GM23338 (cell line): ENCODE data around the gene ADCY7. TPM values are rescaled to one million over a fixed set of nuclear protein-coding genes. Genes with fewer than 3 reads are reported as not detected.

Source experiments
- ATAC-seq: fragments of 200-7000 bp; cut with Tn5 transposase; 3 replicates; pipeline ENCODE4 v1.9.1; 2020
- DNase-seq: peaks from one replicate; pipeline ENCODE4 v3.0.0-alpha.2; 2015; ENCODE audit warnings: low spot score
- H2AFZ ChIP-seq: fragments of 200-600 bp; sonication (generic); 2 replicates; pipeline ENCODE4 v1.8.0; 2016; ENCODE audit warnings: antibody characterized with exemption, mild to moderate bottlenecking, moderate library complexity
- H3F3A ChIP-seq: fragments of 200-600 bp; sonication (generic); replicated peaks from 2 replicates; pipeline ENCODE4 v1.8.0; 2017; ENCODE audit warnings: antibody characterized with exemption, mixed run types, low read depth
- H3K27ac ChIP-seq: fragments of 200-600 bp; sonication (generic); 2 replicates; pipeline ENCODE4 v1.6.1; 2016; ENCODE audit warnings: low read depth
- H3K27me3 ChIP-seq: fragments of 200-600 bp; sonication (generic); 2 replicates; pipeline ENCODE4 v1.8.0; 2016; ENCODE audit warnings: mild to moderate bottlenecking, mixed run types, moderate library complexity; ENCODE audit not compliant: insufficient read depth
- H3K36me3 ChIP-seq: fragments of 200-600 bp; sonication (generic); 2 replicates; pipeline ENCODE4 v1.8.0; 2016; ENCODE audit warnings: mild to moderate bottlenecking; ENCODE audit not compliant: insufficient read depth
- H3K4me1 ChIP-seq: fragments of 200-600 bp; sonication (generic); 2 replicates; pipeline ENCODE4 v1.8.0; 2016; ENCODE audit warnings: mild to moderate bottlenecking, moderate library complexity; ENCODE audit not compliant: insufficient read depth
- H3K4me2 ChIP-seq: fragments of 200-600 bp; sonication (generic); 2 replicates; pipeline ENCODE4 v1.7.1; 2017; ENCODE audit warnings: mixed run types
- H3K4me3 ChIP-seq: fragments of 200-600 bp; sonication (generic); 2 replicates; pipeline ENCODE4 v1.6.1; 2016; ENCODE audit warnings: mixed run types
- H3K79me2 ChIP-seq: fragments of 200-600 bp; sonication (generic); replicated peaks from 2 replicates; pipeline ENCODE4 v1.8.0; 2017; ENCODE audit warnings: mild to moderate bottlenecking; ENCODE audit not compliant: insufficient read depth
- H3K9me2 ChIP-seq: fragments of 200-600 bp; sonication (generic); 2 replicates; pipeline ENCODE4 v1.8.0; 2017; ENCODE audit not compliant: insufficient read depth
- H4K20me1 ChIP-seq: fragments of 200-600 bp; sonication (generic); replicated peaks from 2 replicates; pipeline ENCODE4 v1.8.0; 2017; ENCODE audit warnings: mild to moderate bottlenecking; ENCODE audit not compliant: insufficient read depth
- H3K27ac Mint-ChIP-seq: 2 replicates; pipeline ENCODE4 v1.8.0; 2020; ENCODE audit warnings: inconsistent platforms, mild to moderate bottlenecking, moderate library complexity, mixed read lengths
- H3K27me3 Mint-ChIP-seq: 3 replicates; pipeline ENCODE4 v1.8.0; 2022; ENCODE audit warnings: low read depth, mild to moderate bottlenecking, moderate library complexity, mixed read lengths, inconsistent platforms; ENCODE audit not compliant: insufficient read depth, poor library complexity
- H3K36me3 Mint-ChIP-seq: 3 replicates; pipeline ENCODE4 v1.8.0; 2021; ENCODE audit warnings: low read depth, mild to moderate bottlenecking, inconsistent platforms, moderate library complexity, mixed read lengths
- H3K4me1 Mint-ChIP-seq: 3 replicates; pipeline ENCODE4 v1.8.0; 2020; ENCODE audit warnings: mild to moderate bottlenecking, inconsistent platforms, mixed read lengths
- H3K4me3 Mint-ChIP-seq: 3 replicates; pipeline ENCODE4 v1.8.0; 2021; ENCODE audit warnings: moderate library complexity, mild to moderate bottlenecking, inconsistent platforms, mixed read lengths
- H3K9me3 Mint-ChIP-seq: 3 replicates; pipeline ENCODE4 v1.8.0; 2020; ENCODE audit warnings: moderate library complexity, mild to moderate bottlenecking, inconsistent platforms, mixed read lengths
- JUNB ChIP-seq: IDR thresholded peaks from one replicate; pipeline ENCODE4 v1.6.1; 2016; ENCODE audit warnings: antibody characterized with exemption; ENCODE audit not compliant: unreplicated experiment
- ZNF331 ChIP-seq: fragments of 250-450 bp; sonication (Bioruptor Pico); IDR thresholded peaks from 2 replicates; pipeline ENCODE4 v1.5.0; 2020; ENCODE audit warnings: low read depth, mild to moderate bottlenecking, moderate library complexity
- polyA plus RNA-seq: library from polyadenylated mRNA; unstranded; fragments of >200 nt; fragmentation: Nextera tagmentation; extraction: Ambion mirVana; gene quantifications from 2 replicates; pipeline ENCODE4 v1.2.1, GENCODE V29; 2016
- total RNA-seq: library from RNA; depleted of rRNA; stranded (reverse); fragments of >200 nt; shearing (Covaris generic); gene quantifications from 2 replicates; pipeline ENCODE4 v1.2.3, GENCODE V29; 2014
- TF ChIP-seq, protein P1 (sequence below), 2 experiments: fragments of 200-600 bp in 1 of 2; sonication (generic) in 1 of 2; conservative IDR thresholded peaks; 2 replicates each; pipeline versions ENCODE4 v1.5.1 to v1.6.1; 2016 to 2017; ENCODE audit warnings: antibody characterized with exemption in 2 of 2, low read depth in 2 of 2, mild to moderate bottlenecking in 2 of 2, moderate library complexity in 1 of 2
- TF ChIP-seq, protein P2 (sequence below): fragments of 250-450 bp; sonication (Bioruptor Pico); IDR thresholded peaks from 2 replicates; pipeline ENCODE4 v1.5.0; 2020; ENCODE audit warnings: mild to moderate bottlenecking, moderate library complexity
- TF ChIP-seq, protein P3 (sequence below): IDR thresholded peaks from 2 replicates; pipeline ENCODE4 v1.6.1; 2016; ENCODE audit warnings: antibody characterized with exemption

Gene ADCY7
- total and polyA plus RNA-seq, 2 experiments from 2014 or later, result 2.4 to 10.5 TPM

DNA sequence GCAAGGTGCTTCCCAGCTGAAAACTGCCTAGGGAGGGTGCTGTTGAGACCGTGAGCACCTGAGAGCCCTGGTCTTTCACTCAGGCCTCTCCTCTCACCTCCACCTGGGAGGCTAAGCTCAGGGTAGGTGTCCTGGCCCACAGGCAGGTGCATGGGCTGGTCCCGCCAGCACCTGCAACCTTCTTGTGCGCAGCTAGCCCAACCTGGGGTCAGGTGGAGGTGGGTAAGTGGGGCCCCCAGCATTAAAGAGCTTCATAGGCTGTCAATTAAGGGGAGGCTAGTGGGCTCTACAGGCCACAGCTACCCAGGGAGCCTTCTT, 8.7 kb downstream of the ADCY7 start:
- no peaks in the 10 kb centered on the region for H3K27me3 ChIP-seq
- no peaks in the 10 kb centered on the region for H3K36me3 ChIP-seq
- no peaks in the 10 kb centered on the region for H3K36me3 Mint-ChIP-seq
- TF ChIP-seq ZNF331 (CRISPR knock-in tag), result no peak
- TF ChIP-seq, protein P1, sequence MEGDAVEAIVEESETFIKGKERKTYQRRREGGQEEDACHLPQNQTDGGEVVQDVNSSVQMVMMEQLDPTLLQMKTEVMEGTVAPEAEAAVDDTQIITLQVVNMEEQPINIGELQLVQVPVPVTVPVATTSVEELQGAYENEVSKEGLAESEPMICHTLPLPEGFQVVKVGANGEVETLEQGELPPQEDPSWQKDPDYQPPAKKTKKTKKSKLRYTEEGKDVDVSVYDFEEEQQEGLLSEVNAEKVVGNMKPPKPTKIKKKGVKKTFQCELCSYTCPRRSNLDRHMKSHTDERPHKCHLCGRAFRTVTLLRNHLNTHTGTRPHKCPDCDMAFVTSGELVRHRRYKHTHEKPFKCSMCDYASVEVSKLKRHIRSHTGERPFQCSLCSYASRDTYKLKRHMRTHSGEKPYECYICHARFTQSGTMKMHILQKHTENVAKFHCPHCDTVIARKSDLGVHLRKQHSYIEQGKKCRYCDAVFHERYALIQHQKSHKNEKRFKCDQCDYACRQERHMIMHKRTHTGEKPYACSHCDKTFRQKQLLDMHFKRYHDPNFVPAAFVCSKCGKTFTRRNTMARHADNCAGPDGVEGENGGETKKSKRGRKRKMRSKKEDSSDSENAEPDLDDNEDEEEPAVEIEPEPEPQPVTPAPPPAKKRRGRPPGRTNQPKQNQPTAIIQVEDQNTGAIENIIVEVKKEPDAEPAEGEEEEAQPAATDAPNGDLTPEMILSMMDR (conservative IDR thresholded peaks at IDR 0.05; ENCODE audit: low read depth in 2 of 2), result 0 out of 4 replicates have a peak, but pooled peaks of 1 of the 2 experiments have one; percentile 18
- H3K27ac ChIP-seq, result no peak overlapping the region
- no peaks in the 10 kb centered on the region; the same call in 1 of the 2 replicates for H4K20me1 ChIP-seq
- no peak overlapping the region for H3K27ac Mint-ChIP-seq
- no peaks in the 10 kb centered on the region for H3K9me3 Mint-ChIP-seq
- peaks cover 7% of the 10 kb centered on the region for H3K27me3 Mint-ChIP-seq
- H3K79me2 ChIP-seq, result no peaks in the 10 kb centered on the region
- H2AFZ ChIP-seq, result no peak overlapping the region
- no peak overlapping the region for H3K4me2 ChIP-seq
- H3K4me3 ChIP-seq, result no peak overlapping the region
- no peaks in the 10 kb centered on the region for H3K9me2 ChIP-seq
- no peak for DNase-seq
- peaks cover 11% of the 10 kb centered on the region for H3K4me1 ChIP-seq
- H3K4me3 Mint-ChIP-seq, result no peak overlapping the region
- ATAC-seq, result peak; percentile 18; the same call in 1 of the 3 replicates
- no peaks in the 10 kb centered on the region for H3F3A ChIP-seq
- H3K4me1 Mint-ChIP-seq, result peaks cover 10% of the 10 kb centered on the region

DNA sequence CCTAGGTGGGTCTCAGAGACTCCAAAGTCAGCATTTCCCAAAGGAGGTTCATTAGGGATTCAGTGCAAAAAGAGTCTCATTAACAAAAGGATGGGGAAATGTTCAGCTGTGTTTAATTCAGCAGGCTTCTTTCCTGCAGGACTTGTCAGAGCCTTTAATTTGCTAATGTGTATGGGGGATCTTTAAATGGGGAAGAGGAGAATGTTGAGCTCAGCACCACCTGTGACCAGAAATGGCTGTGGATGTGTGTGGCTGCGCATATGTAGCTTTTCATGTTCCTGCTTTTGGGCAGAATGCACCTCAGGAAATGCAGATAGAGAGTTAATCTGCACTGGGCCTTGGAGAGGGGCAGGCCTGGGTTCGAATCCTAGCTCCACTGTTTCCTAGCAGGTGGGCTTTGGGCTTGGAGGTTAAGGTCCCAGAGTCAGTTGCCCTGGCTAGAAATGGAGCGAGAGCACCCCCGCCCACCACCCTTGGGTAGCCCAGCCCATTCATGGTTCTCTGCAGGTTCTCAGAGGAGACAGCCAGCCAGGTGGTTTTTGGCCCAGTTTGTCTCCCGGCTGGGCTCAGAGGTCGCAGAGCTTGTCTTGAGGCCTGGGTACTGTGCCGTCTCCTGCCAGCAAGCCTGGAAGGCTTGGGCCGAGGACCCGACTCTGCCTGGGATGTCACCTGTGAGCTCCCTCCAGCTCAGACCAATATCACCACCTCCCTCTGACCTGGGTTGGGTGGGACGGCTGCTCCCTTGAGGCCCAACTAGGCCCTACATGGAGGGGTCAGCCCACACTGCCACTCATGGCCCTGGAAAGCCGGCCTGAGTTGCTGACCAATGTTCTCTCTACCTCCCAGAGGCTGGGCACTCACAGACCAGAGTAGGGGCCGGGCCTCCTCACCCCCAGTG, 9.3 kb downstream of the ADCY7 start:
- H3K9me3 Mint-ChIP-seq, result no peaks in the 10 kb centered on the region
- H3K4me1 Mint-ChIP-seq, result peaks cover 14% of the 10 kb centered on the region
- peaks cover 7% of the 10 kb centered on the region for H3K27me3 Mint-ChIP-seq
- Histone ChIP-seq H3K27me3 (no peaks in the 10 kb centered on the region), H3K27ac (no peak overlapping the region), H3K4me2 (no peak overlapping the region), H3F3A (no peaks in the 10 kb centered on the region), H3K79me2 (no peaks in the 10 kb centered on the region), H4K20me1 (no peaks in the 10 kb centered on the region; the same call in 1 of the 2 replicates), H2AFZ (no peak overlapping the region), H3K4me3 (no peak overlapping the region), H3K4me1 (peaks cover 11% of the 10 kb centered on the region), H3K9me2 (no peaks in the 10 kb centered on the region), H3K36me3 (no peaks in the 10 kb centered on the region)
- no peak for ATAC-seq
- no peak for DNase-seq
- no peak overlapping the region for H3K27ac Mint-ChIP-seq
- no peaks in the 10 kb centered on the region for H3K36me3 Mint-ChIP-seq
- no peak overlapping the region for H3K4me3 Mint-ChIP-seq
- no peak for TF ChIP-seq JUNB
- TF ChIP-seq, protein P2, sequence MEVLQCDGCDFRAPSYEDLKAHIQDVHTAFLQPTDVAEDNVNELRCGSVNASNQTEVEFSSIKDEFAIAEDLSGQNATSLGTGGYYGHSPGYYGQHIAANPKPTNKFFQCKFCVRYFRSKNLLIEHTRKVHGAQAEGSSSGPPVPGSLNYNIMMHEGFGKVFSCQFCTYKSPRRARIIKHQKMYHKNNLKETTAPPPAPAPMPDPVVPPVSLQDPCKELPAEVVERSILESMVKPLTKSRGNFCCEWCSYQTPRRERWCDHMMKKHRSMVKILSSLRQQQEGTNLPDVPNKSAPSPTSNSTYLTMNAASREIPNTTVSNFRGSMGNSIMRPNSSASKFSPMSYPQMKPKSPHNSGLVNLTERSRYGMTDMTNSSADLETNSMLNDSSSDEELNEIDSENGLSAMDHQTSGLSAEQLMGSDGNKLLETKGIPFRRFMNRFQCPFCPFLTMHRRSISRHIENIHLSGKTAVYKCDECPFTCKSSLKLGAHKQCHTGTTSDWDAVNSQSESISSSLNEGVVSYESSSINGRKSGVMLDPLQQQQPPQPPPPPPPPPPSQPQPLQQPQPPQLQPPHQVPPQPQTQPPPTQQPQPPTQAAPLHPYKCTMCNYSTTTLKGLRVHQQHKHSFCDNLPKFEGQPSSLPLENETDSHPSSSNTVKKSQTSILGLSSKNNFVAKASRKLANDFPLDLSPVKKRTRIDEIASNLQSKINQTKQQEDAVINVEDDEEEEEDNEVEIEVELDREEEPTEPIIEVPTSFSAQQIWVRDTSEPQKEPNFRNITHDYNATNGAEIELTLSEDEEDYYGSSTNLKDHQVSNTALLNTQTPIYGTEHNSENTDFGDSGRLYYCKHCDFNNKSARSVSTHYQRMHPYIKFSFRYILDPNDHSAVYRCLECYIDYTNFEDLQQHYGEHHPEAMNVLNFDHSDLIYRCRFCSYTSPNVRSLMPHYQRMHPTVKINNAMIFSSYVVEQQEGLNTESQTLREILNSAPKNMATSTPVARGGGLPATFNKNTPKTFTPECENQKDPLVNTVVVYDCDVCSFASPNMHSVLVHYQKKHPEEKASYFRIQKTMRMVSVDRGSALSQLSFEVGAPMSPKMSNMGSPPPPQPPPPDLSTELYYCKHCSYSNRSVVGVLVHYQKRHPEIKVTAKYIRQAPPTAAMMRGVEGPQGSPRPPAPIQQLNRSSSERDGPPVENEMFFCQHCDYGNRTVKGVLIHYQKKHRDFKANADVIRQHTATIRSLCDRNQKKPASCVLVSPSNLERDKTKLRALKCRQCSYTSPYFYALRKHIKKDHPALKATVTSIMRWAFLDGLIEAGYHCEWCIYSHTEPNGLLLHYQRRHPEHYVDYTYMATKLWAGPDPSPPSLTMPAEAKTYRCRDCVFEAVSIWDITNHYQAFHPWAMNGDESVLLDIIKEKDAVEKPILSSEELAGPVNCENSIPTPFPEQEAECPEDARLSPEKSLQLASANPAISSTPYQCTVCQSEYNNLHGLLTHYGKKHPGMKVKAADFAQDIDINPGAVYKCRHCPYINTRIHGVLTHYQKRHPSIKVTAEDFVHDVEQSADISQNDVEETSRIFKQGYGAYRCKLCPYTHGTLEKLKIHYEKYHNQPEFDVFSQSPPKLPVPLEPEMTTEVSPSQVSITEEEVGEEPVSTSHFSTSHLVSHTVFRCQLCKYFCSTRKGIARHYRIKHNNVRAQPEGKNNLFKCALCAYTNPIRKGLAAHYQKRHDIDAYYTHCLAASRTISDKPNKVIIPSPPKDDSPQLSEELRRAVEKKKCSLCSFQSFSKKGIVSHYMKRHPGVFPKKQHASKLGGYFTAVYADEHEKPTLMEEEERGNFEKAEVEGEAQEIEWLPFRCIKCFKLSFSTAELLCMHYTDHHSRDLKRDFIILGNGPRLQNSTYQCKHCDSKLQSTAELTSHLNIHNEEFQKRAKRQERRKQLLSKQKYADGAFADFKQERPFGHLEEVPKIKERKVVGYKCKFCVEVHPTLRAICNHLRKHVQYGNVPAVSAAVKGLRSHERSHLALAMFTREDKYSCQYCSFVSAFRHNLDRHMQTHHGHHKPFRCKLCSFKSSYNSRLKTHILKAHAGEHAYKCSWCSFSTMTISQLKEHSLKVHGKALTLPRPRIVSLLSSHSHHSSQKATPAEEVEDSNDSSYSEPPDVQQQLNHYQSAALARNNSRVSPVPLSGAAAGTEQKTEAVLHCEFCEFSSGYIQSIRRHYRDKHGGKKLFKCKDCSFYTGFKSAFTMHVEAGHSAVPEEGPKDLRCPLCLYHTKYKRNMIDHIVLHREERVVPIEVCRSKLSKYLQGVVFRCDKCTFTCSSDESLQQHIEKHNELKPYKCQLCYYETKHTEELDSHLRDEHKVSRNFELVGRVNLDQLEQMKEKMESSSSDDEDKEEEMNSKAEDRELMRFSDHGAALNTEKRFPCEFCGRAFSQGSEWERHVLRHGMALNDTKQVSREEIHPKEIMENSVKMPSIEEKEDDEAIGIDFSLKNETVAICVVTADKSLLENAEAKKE (CRISPR knock-in tag), result no peak
- TF ChIP-seq, protein P3, sequence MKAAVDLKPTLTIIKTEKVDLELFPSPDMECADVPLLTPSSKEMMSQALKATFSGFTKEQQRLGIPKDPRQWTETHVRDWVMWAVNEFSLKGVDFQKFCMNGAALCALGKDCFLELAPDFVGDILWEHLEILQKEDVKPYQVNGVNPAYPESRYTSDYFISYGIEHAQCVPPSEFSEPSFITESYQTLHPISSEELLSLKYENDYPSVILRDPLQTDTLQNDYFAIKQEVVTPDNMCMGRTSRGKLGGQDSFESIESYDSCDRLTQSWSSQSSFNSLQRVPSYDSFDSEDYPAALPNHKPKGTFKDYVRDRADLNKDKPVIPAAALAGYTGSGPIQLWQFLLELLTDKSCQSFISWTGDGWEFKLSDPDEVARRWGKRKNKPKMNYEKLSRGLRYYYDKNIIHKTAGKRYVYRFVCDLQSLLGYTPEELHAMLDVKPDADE, result no peak
- TF ChIP-seq, protein P1 (conservative IDR thresholded peaks at IDR 0.05; ENCODE audit: low read depth in 2 of 2), result no peak
